ENCODE results near the gene OR4D1. TPM values are rescaled to one million over a fixed set of nuclear protein-coding genes. Genes with fewer than 3 reads are reported as not detected.

Gene OR4D1
- total and polyA plus RNA-seq, 2 of the 13 experiments (the other 11 are each of a cell fraction or from before 2014, with no cell fraction given) = not detected

GRCh38 chr17:58112970-58113631 lies 35.1 kb upstream of the OR4D1 start (continued):
- TF ChIP-seq ARID5B (CRISPR knock-in tag; IDR thresholded peaks at IDR 0.05) (peak; percentile 20; the same call in 1 of the 2 replicates), REST (IDR thresholded peaks at IDR 0.05; ENCODE audit: borderline replicate concordance in 1 of 2, low read depth in 1 of 2, low read length in 2 of 2) (no peak), ZNF24 (IDR thresholded peaks at IDR 0.05) (0 out of 2 replicates have a peak, but pooled peaks have one; percentile 38), ELF4 (CRISPR knock-in tag; IDR thresholded peaks at IDR 0.05; ENCODE audit: borderline replicate concordance) (no peak), ZNF501 (CRISPR knock-in tag; IDR thresholded peaks at IDR 0.05) (0 out of 2 replicates have a peak, but pooled peaks have one; percentile 30), ZNF17 (CRISPR knock-in tag; IDR thresholded peaks at IDR 0.05) (no peak), XRCC5 (optimal IDR thresholded peaks at IDR 0.05; ENCODE audit: low read length) (peak; percentile 63), NFKBIZ (CRISPR knock-in tag; IDR thresholded peaks at IDR 0.05) (no peak), ZNF251 (CRISPR knock-in tag; IDR thresholded peaks at IDR 0.05) (0 out of 2 replicates have a peak, but pooled peaks have one; percentile 61), ZNF407 (CRISPR knock-in tag; IDR thresholded peaks at IDR 0.05; ENCODE audit: not compliant biosample characterization) (no peak), TARDBP (CRISPR knock-in tag; IDR thresholded peaks at IDR 0.05) (peak; percentile 41; the same call in 1 of the 2 replicates), MAFF (IDR thresholded peaks at IDR 0.05; ENCODE audit: low read depth, low read length) (no peak), ZNF431 (CRISPR knock-in tag; IDR thresholded peaks at IDR 0.05; ENCODE audit: borderline replicate concordance, low read depth) (no peak)

All from HepG2 (cell line).